PFSK-1 (cell line): ENCODE measurements around the gene RASAL3.

Source experiments
- FOXP2 ChIP-seq: optimal IDR thresholded peaks from 2 replicates; pipeline ENCODE3; 2011; ENCODE audit warnings: borderline replicate concordance, control low read depth, inconsistent platforms; ENCODE audit not compliant: insufficient read depth; ENCODE audit errors: extremely low read length, extremely low read depth
- POLR2AphosphoS5 ChIP-seq: IDR thresholded peaks from 2 replicates; pipeline ENCODE4 v1.6.1; 2012; ENCODE audit warnings: low read depth, mild to moderate bottlenecking, control low read depth, low read length, moderate library complexity
- SIN3A ChIP-seq: IDR thresholded peaks from 2 replicates; pipeline ENCODE4 v1.6.1; 2012; ENCODE audit warnings: mild to moderate bottlenecking, low read length, moderate library complexity, borderline replicate concordance; ENCODE audit not compliant: insufficient read depth
- TAF1 ChIP-seq: IDR thresholded peaks from 2 replicates; pipeline ENCODE4 v1.6.1; 2012; ENCODE audit warnings: low read length, control low read depth, borderline replicate concordance; ENCODE audit not compliant: insufficient read depth
- TF ChIP-seq, protein P1 (sequence below), 2 experiments: IDR thresholded peaks; 2 replicates each; pipeline versions ENCODE4 v1.6.1 to v1.8.0; 2011 to 2012; ENCODE audit warnings: low read depth in 2 of 2, low read length in 2 of 2, control low read depth in 1 of 2, inconsistent platforms in 1 of 2, mild to moderate bottlenecking in 1 of 2, moderate library complexity in 1 of 2; ENCODE audit not compliant: insufficient read depth in 1 of 2

RASAL3 gene

DNA sequence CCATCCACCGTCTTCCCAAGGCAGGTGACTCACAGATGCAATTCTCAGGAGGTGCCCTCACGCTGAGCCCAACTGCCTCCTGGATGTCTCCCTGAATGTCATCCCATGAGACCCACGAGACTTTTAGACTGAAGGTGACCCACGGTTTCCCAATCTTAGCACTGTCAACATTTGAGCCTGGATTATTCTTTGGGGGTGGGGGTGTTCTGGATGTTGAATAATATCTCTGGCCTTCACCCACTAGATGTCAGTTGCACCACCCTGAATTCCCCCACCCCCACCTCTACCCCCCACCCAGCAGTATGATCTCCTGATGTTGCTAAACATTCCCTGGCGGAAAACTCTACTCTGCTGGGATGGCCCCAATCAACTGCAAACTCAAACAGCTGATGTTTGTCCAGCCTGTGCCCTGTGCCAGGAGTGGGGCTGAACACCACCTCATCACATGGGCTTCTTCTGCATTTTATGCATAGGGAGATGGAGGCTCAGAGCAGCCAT is 41.8 kb upstream of the RASAL3 start:
- TF ChIP-seq POLR2AphosphoS5: no peak
- TF ChIP-seq FOXP2: no peak
- no peak for TF ChIP-seq SIN3A
- no peak for TF ChIP-seq TAF1
- TF ChIP-seq, protein P1, sequence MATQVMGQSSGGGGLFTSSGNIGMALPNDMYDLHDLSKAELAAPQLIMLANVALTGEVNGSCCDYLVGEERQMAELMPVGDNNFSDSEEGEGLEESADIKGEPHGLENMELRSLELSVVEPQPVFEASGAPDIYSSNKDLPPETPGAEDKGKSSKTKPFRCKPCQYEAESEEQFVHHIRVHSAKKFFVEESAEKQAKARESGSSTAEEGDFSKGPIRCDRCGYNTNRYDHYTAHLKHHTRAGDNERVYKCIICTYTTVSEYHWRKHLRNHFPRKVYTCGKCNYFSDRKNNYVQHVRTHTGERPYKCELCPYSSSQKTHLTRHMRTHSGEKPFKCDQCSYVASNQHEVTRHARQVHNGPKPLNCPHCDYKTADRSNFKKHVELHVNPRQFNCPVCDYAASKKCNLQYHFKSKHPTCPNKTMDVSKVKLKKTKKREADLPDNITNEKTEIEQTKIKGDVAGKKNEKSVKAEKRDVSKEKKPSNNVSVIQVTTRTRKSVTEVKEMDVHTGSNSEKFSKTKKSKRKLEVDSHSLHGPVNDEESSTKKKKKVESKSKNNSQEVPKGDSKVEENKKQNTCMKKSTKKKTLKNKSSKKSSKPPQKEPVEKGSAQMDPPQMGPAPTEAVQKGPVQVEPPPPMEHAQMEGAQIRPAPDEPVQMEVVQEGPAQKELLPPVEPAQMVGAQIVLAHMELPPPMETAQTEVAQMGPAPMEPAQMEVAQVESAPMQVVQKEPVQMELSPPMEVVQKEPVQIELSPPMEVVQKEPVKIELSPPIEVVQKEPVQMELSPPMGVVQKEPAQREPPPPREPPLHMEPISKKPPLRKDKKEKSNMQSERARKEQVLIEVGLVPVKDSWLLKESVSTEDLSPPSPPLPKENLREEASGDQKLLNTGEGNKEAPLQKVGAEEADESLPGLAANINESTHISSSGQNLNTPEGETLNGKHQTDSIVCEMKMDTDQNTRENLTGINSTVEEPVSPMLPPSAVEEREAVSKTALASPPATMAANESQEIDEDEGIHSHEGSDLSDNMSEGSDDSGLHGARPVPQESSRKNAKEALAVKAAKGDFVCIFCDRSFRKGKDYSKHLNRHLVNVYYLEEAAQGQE (IDR thresholded peaks at IDR 0.05; ENCODE audit: insufficient read depth in 1 of 2, low read depth in 2 of 2, low read length in 2 of 2): no peak

DNA sequence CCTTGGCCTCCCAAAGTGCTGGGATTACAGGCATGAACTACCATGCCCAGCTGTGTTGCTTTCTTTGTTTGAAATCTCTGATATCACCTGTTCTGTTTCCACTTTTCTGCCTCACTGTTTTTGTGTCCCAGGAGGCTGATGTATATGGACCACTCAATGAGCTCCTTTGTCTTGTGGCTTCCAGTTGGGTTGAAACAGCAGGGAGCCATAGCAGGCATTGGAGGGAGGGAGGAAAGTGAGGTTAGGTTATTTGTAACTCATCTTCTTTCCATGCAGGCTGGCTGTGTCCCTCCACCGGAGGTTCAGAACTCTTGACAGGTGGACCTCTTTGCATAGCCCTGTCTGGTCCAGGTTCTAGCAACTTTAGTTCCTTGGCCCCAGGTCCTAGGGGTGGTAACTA is 37.9 kb upstream of the RASAL3 start:
- TF ChIP-seq, protein P1 (IDR thresholded peaks at IDR 0.05; ENCODE audit: insufficient read depth in 1 of 2, low read depth in 2 of 2, low read length in 2 of 2): no peak
- no peak for TF ChIP-seq SIN3A
- TF ChIP-seq FOXP2: no peak
- no peak for TF ChIP-seq POLR2AphosphoS5
- no peak for TF ChIP-seq TAF1

DNA sequence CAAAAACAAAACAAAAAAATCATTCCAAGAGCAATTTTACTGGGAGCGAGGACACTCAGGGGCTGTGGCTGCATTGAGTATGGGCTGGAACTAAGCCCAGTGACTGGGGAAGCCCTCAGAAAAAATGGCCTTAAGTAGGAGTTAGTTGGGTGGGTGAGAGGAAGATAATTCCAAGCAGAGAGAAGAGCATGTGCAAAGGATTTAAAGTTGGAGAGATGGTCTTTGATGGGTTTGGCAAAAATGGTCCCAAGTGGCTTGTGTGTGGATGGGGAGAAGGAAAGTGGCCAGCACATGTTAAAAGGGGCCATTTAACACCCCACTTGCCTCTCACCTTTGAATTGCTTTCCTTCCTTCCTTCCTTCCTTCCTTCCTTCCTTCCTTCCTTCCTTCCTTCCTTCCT is 37.3 kb upstream of the RASAL3 start:
- no peak for TF ChIP-seq FOXP2

- TF ChIP-seq TAF1 (no peak), SIN3A (no peak), FOXP2 (no peak), POLR2AphosphoS5 (no peak)
- TF ChIP-seq, protein P1 (IDR thresholded peaks at IDR 0.05; ENCODE audit: insufficient read depth in 1 of 2, low read depth in 2 of 2, low read length in 2 of 2): no peak
These were observed 34.6 kb upstream of the RASAL3 start for GRCh38 chr19:15498910-15499309.

DNA sequence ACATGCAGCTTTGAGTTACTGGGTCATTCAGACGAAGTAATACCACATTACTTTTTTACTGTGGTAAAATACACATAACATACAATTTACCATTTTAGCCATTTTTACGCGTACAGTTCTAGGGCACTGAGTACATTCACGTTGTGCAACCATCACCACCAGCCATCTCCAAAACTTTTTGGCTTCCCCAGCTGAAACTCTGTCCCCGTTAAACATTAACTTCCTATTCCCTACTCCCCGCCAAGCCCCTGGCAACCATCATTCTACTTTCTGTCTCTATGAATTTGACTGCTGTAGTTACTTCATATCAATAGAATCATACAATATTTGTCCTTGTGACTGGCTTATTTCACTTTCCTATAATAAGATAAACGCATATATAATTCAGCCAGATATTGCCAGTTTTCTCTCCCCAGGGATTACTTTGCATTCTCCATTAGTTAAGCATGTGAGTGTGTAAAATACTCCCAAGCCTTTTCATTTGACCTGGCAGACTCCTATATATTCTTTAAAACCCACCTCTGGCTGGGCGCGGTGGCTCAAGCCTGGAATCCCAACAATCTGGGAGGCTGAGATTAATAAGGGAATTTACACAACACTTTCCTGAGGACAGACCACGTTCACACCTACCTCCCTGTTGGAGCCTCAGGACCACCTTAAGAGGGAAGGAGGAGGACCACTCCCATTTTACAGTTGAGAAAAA is 34.0 kb upstream of the RASAL3 start:
- TF ChIP-seq FOXP2 (no peak), TAF1 (no peak), SIN3A (no peak), POLR2AphosphoS5 (no peak)
- TF ChIP-seq, protein P1 (IDR thresholded peaks at IDR 0.05; ENCODE audit: insufficient read depth in 1 of 2, low read depth in 2 of 2, low read length in 2 of 2): no peak
